K562 (cell line): ENCODE results near the gene MAP2K7. TPM values are rescaled to one million over a fixed set of nuclear protein-coding genes. Genes with fewer than 3 reads are reported as not detected.

Source experiments
- CXXC5 ChIP-seq: fragments of 250-450 bp; sonication (Bioruptor Pico); IDR thresholded peaks from 2 replicates; pipeline ENCODE4 v1.8.0; 2022; ENCODE audit warnings: inconsistent platforms, mild to moderate bottlenecking, moderate library complexity
- ETV5 ChIP-seq: sonication (generic); formaldehyde crosslinking; IDR thresholded peaks from 2 replicates; pipeline ENCODE4 v1.4.0; 2020; ENCODE audit warnings: low read depth, mild to moderate bottlenecking, missing genetic modification reagents
- HIVEP1 ChIP-seq: fragments of 250-450 bp; sonication (Bioruptor Pico); IDR thresholded peaks from 2 replicates; pipeline ENCODE4 v1.4.0; 2020; ENCODE audit warnings: mild to moderate bottlenecking
- HNRNPLL ChIP-seq: fragments of 200-400 bp; formaldehyde crosslinking; IDR thresholded peaks from 2 replicates; pipeline ENCODE4 v1.6.1; 2017; ENCODE audit warnings: low read length, low read depth, mild to moderate bottlenecking; ENCODE audit not compliant: poor library complexity, severe bottlenecking
- HOMEZ ChIP-seq: fragments of 250-450 bp; sonication (Bioruptor Pico); IDR thresholded peaks from 2 replicates; pipeline ENCODE4 v1.4.0; 2020; ENCODE audit warnings: mild to moderate bottlenecking, moderate library complexity
- IRF9 ChIP-seq: fragments of 450-650 bp; IDR thresholded peaks from 2 replicates; pipeline ENCODE4 v1.6.1; 2016; ENCODE audit warnings: missing biosample characterization, missing genetic modification characterization
- L3MBTL2 ChIP-seq: fragments of 450-650 bp; IDR thresholded peaks from 2 replicates; pipeline ENCODE4 v1.6.1; 2016; ENCODE audit warnings: mild to moderate bottlenecking, moderate library complexity
- MNT ChIP-seq, 2 experiments: fragments of 450-650 bp; conservative IDR thresholded peaks; 2 replicates each; pipeline ENCODE4 v1.6.1; 2017; ENCODE audit warnings: mild to moderate bottlenecking in 2 of 2, moderate library complexity in 2 of 2
- PHF8 ChIP-seq: fragments of 200-600 bp; sonication (generic); IDR thresholded peaks from 2 replicates; pipeline ENCODE4 v1.6.1; 2012; ENCODE audit warnings: mixed run types, mild to moderate bottlenecking, inconsistent platforms, low read length, moderate library complexity, borderline replicate concordance
- POLR2AphosphoS5 ChIP-seq: IDR thresholded peaks from 2 replicates; pipeline ENCODE4 v1.6.1; 2011; ENCODE audit warnings: mild to moderate bottlenecking, low read depth, low read length, moderate library complexity; ENCODE audit not compliant: control insufficient read depth, insufficient read depth
- SIX5 ChIP-seq, 2 experiments: IDR thresholded peaks; 2 replicates each; pipeline ENCODE4 v1.6.1; 2011; ENCODE audit warnings: low read length in 2 of 2, borderline replicate concordance in 1 of 2, low read depth in 1 of 2, mild to moderate bottlenecking in 1 of 2, moderate library complexity in 1 of 2; ENCODE audit not compliant: insufficient read depth in 1 of 2
- ZBTB33 ChIP-seq: sonication (generic); formaldehyde crosslinking; IDR thresholded peaks from 2 replicates; pipeline ENCODE4 v1.8.1; 2023; ENCODE audit warnings: mild to moderate bottlenecking, missing genetic modification reagents
- ZEB2 ChIP-seq: fragments of 450-650 bp; IDR thresholded peaks from 2 replicates; pipeline ENCODE4 v1.6.1; 2016
- ZNF282 ChIP-seq: sonication (generic); formaldehyde crosslinking; IDR thresholded peaks from 2 replicates; pipeline ENCODE4 v1.8.1; 2023; ENCODE audit warnings: missing genetic modification reagents
- ZNF3 ChIP-seq: fragments of 250-450 bp; sonication (Bioruptor Pico); IDR thresholded peaks from 2 replicates; pipeline ENCODE4 v1.5.0; 2021; ENCODE audit warnings: mild to moderate bottlenecking, moderate library complexity
- ZNF696 ChIP-seq: fragments of 250-450 bp; sonication (Bioruptor Pico); conservative IDR thresholded peaks from 2 replicates; pipeline ENCODE4 v1.4.0; 2020; ENCODE audit warnings: mild to moderate bottlenecking, moderate library complexity
- polyA plus RNA-seq, 8 experiments: library from polyadenylated mRNA; depleted of rRNA in 4 of 8; stranded (reverse) in 5 of 8; unstranded in 3 of 8; fragments of >200 nt; fragmentation: Nextera tagmentation in 2 of 8; fragmentation: Illumina TruSeq in 1 of 8; extraction: Ambion mirVana in 2 of 8; extraction: Trizol in 1 of 8; gene quantifications; 2 replicates each; pipeline versions ENCODE4 v1.2.1 to v1.2.3, GENCODE V29; 2011 to 2014; ENCODE audit warnings: inconsistent platforms in 1 of 8, missing spikeins in 1 of 8
- total RNA-seq, 7 experiments: library from RNA; depleted of rRNA in 6 of 7; stranded (reverse); fragments of >200 nt in 6 of 7; fragmentation: Illumina TruSeq in 2 of 7; extraction: Trizol in 2 of 7; gene quantifications; 2 replicates each; pipeline versions ENCODE4 v1.2.1 to v1.2.3, GENCODE V29; 2011 to 2021; ENCODE audit warnings: low replicate concordance in 1 of 7
- TF ChIP-seq, protein P1 (sequence below), 2 experiments: IDR thresholded peaks in 1 of 2; conservative IDR thresholded peaks in 1 of 2; 2 replicates each; pipeline ENCODE4 v1.6.1; 2016; ENCODE audit warnings: low read depth in 2 of 2, mild to moderate bottlenecking in 1 of 2, missing compliant biosample characterization in 1 of 2, missing genetic modification characterization in 1 of 2, moderate library complexity in 1 of 2

MAP2K7 gene
- total and polyA plus RNA-seq, 9 of the 15 experiments (the other 6 are each of a cell fraction or from before 2014, with no cell fraction given), result 0.51 to 45.8 (median 14.1) TPM

DNA sequence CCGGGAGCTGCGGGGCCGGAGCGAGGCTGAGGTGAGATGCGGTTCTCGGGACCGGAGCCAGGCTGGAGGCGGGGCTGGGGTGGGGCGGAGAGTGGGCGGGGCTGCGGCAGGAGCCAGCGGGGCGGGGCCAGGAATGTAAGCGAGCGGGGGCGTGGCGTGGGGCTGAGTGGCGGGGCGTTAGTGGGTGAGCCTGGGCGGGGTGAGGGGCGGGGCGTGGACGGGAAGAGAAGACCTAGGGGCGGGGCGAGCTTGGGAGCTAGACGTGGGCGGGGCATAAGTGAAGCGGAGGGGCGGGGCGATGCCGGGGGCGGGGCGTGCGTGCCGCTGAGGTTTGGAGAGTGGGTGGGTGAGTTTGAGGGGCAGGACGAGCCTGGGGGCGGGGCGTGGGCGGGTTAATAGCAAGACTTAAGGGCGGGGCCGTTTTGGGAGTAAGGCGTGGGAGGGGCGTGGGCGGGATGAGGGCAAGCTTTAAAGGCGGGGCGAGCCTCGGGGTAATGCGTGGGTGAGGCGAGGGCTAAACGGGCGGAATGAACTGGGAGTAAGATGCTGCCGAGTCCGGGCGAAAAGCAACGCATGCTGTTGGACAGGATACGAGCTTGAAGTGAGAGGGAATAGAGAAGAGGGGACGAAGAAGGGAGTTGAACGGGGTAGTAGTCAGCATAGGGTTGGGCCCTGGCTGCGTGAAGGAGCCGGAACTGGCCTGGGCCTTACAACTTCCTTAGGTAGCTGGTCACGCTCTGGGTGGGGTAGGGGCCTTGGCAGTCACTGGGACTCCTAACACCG is 17.0 kb downstream of the MAP2K7 start (continued):
- TF ChIP-seq IRF9 (tag) (no peak), HNRNPLL (no peak), ZNF282 (CRISPR knock-in tag) (no peak), HOMEZ (no peak), MNT (conservative IDR thresholded peaks at IDR 0.05) (peak in 1 of 2 experiments; percentile 53; a peak in 3 of 4 replicates), POLR2AphosphoS5 (peak; percentile 68), ZEB2 (no peak), ZBTB33 (CRISPR knock-in tag) (no peak), L3MBTL2 (peak; percentile 66), ZNF3 (no peak), ETV5 (no peak), HIVEP1 (no peak), ZNF696 (CRISPR knock-in tag) (no peak), PHF8 (peak; percentile 37; the same call in 1 of the 2 replicates), SIX5 (IDR thresholded peaks at IDR 0.05; ENCODE audit: borderline replicate concordance in 1 of 2, insufficient read depth in 1 of 2, low read depth in 1 of 2, low read length in 2 of 2) (no peak), CXXC5 (CRISPR knock-in tag) (peak; percentile 69)
- TF ChIP-seq, protein P1, sequence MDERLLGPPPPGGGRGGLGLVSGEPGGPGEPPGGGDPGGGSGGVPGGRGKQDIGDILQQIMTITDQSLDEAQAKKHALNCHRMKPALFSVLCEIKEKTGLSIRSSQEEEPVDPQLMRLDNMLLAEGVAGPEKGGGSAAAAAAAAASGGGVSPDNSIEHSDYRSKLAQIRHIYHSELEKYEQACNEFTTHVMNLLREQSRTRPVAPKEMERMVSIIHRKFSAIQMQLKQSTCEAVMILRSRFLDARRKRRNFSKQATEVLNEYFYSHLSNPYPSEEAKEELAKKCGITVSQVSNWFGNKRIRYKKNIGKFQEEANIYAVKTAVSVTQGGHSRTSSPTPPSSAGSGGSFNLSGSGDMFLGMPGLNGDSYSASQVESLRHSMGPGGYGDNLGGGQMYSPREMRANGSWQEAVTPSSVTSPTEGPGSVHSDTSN (CRISPR knock-in tag; IDR thresholded peaks at IDR 0.05; ENCODE audit: low read depth), result peak; percentile 18; the same call in 1 of the 2 replicates
- TF ChIP-seq, protein P1 (tag; conservative IDR thresholded peaks at IDR 0.05; ENCODE audit: low read depth), result no peak
